ENCODE measurements around the gene RNF181.
"Not testable (repeated sequence)": the region's sequence is repeated elsewhere in the genome, so short reads cannot be mapped to it uniquely, and the experiment has no call there.

RNF181 gene

GRCh38 chr2:85595301-85596025 lies at the start of gene RNF181:
Gene RNF181, plus strand, starts transcription at chr2:85595745. Its CDS starts 19 bp downstream, at chr2:85595764.
- DNase-seq: peak; percentile 93

- DNase-seq: no peak
These were observed 49.7 kb upstream of the RNF181 start for GRCh38 chr2:85545780-85546240.

- no peak for DNase-seq
These were observed 48.3 kb upstream of the RNF181 start for GRCh38 chr2:85547089-85547858.

GRCh38 chr2:85547859-85548607 lies 47.5 kb upstream of the RNF181 start:
- DNase-seq: no peak

- DNase-seq: no peak
These were observed 47.0 kb upstream of the RNF181 start for GRCh38 chr2:85548608-85548900.

GRCh38 chr2:85549095-85549494 lies 46.5 kb upstream of the RNF181 start:
- DNase-seq: no peak

GRCh38 chr2:85549826-85550225 lies 45.7 kb upstream of the RNF181 start:
- no peak for DNase-seq

GRCh38 chr2:85550486-85550885 lies 45.1 kb upstream of the RNF181 start:
- no peak for DNase-seq

GRCh38 chr2:85551698-85552678 lies 43.6 kb upstream of the RNF181 start:
- peak; percentile 38 for DNase-seq

- no peak for DNase-seq
These were observed 42.4 kb upstream of the RNF181 start for GRCh38 chr2:85553184-85553583.

- no peak for DNase-seq
These were observed 40.4 kb upstream of the RNF181 start for GRCh38 chr2:85554980-85555612.

- DNase-seq: no peak
These were observed 38.4 kb upstream of the RNF181 start for GRCh38 chr2:85557130-85557529.

- DNase-seq: no peak
These were observed 37.4 kb upstream of the RNF181 start for GRCh38 chr2:85558160-85558559.

- DNase-seq: not testable (repeated sequence)
These were observed 35.2 kb upstream of the RNF181 start for GRCh38 chr2:85560403-85560726.

- DNase-seq: no peak
These were observed 34.7 kb upstream of the RNF181 start for GRCh38 chr2:85560812-85561279.

GRCh38 chr2:85561280-85562212 lies 34.0 kb upstream of the RNF181 start, which contains the start of gene GGCX:
Gene GGCX, minus strand, starts transcription at chr2:85561493. Its CDS starts 65 bp downstream, at chr2:85561428.
- DNase-seq: peak; percentile 96

GRCh38 chr2:85564144-85564563 lies 31.4 kb upstream of the RNF181 start:
- DNase-seq: no peak

- DNase-seq: no peak
These were observed 29.3 kb upstream of the RNF181 start for GRCh38 chr2:85566265-85566664.

GRCh38 chr2:85575739-85576138 lies 19.8 kb upstream of the RNF181 start:
- no peak for DNase-seq

GRCh38 chr2:85577063-85577385 lies 18.5 kb upstream of the RNF181 start:
- DNase-seq: no peak

Data from NCI-H2171 (cell line).